ENCODE results near the gene OLFM1. TPM values are rescaled to one million over a fixed set of nuclear protein-coding genes. Genes with fewer than 3 reads are reported as not detected.

Gene OLFM1
- total and polyA plus RNA-seq, 7 experiments from 2014 or later: 0.19 to 2.1 (median 0.87) TPM; not detected in 3

GRCh38 chr9:135080286-135081263, 6.9 kb upstream of the OLFM1 start:
- no peaks in the 10 kb centered on the region for H3K9me3 ChIP-seq (ENCODE audit: control insufficient read depth in 2 of 3, low read length in 3 of 3)

GRCh38 chr9:135081264-135081660, 6.2 kb upstream of the OLFM1 start:
- H3K4me3 ChIP-seq (ENCODE audit: low read length): no peak overlapping the region
- no peaks in the 10 kb centered on the region for H3K27me3 ChIP-seq (ENCODE audit: control insufficient read depth in 2 of 2, insufficient read depth in 2 of 2, low read length in 2 of 2)
- Mint-ChIP-seq H3K36me3 (peaks cover 0 to 3% (median 0%) of the 10 kb centered on the region in 5 donors), H3K9me3 (peaks cover 0 to 4% (median 0%) of the 10 kb centered on the region in 11 donors), H3K4me3 (no peak overlapping the region), H3K4me1 (peaks cover 0 to 8% (median 5%) of the 10 kb centered on the region in 7 donors), H3K27ac (no peak overlapping the region), H3K27me3 (peaks cover 18 to 66% (median 33%) of the 10 kb centered on the region in 5 donors)
- no peak overlapping the region for H3K27ac ChIP-seq (ENCODE audit: low read depth, low read length)
- H3K9me3 ChIP-seq (ENCODE audit: control insufficient read depth in 2 of 3, low read length in 3 of 3): no peaks in the 10 kb centered on the region
- no peaks in the 10 kb centered on the region for H3K36me3 ChIP-seq (ENCODE audit: control insufficient read depth in 2 of 3, insufficient read depth in 3 of 3, low read length in 3 of 3)
- intact Hi-C loops (cut with micrococcal nuclease): no loop called here
- CTCF ChIA-PET: no interaction called here
- POLR2A ChIA-PET: no interaction called here
- no peaks in the 10 kb centered on the region for H3K4me1 ChIP-seq (ENCODE audit: control insufficient read depth in 2 of 2, insufficient read depth in 2 of 2, low read length in 2 of 2)
- ATAC-seq (no peak), DNase-seq (no peak)

More at GRCh38 chr9:135080286-135081263, 6.9 kb upstream of the OLFM1 start:
- Histone ChIP-seq H3K27ac (ENCODE audit: low read depth, low read length) (no peak overlapping the region), H3K4me1 (ENCODE audit: control insufficient read depth in 2 of 2, insufficient read depth in 2 of 2, low read length in 2 of 2) (no peaks in the 10 kb centered on the region), H3K27me3 (ENCODE audit: control insufficient read depth in 2 of 2, insufficient read depth in 2 of 2, low read length in 2 of 2) (no peaks in the 10 kb centered on the region), H3K36me3 (ENCODE audit: control insufficient read depth in 2 of 3, insufficient read depth in 3 of 3, low read length in 3 of 3) (no peaks in the 10 kb centered on the region), H3K4me3 (ENCODE audit: low read length) (no peak overlapping the region)
- CTCF ChIA-PET: no interaction called here
- no peak overlapping the region for H3K27ac Mint-ChIP-seq
- ATAC-seq (no peak), DNase-seq (no peak)
- H3K36me3 Mint-ChIP-seq: no peaks in the 10 kb centered on the region
- intact Hi-C loops (cut with micrococcal nuclease): no loop called here
- POLR2A ChIA-PET: no interaction called here
- peaks cover 16 to 63% (median 29%) of the 10 kb centered on the region in 5 donors for H3K27me3 Mint-ChIP-seq
- no peak overlapping the region for H3K4me3 Mint-ChIP-seq
- peaks cover 0 to 1% (median 0%) of the 10 kb centered on the region in 7 donors for H3K4me1 Mint-ChIP-seq
- H3K9me3 Mint-ChIP-seq: peaks cover 0 to 4% (median 0%) of the 10 kb centered on the region in 11 donors

- Mint-ChIP-seq H3K4me3 (no peak overlapping the region), H3K9me3 (peaks cover 0 to 4% (median 0%) of the 10 kb centered on the region in 11 donors), H3K36me3 (peaks cover 0 to 3% (median 0%) of the 10 kb centered on the region in 5 donors), H3K27me3 (peaks cover 18 to 65% (median 32%) of the 10 kb centered on the region in 5 donors), H3K4me1 (peaks cover 0 to 10% (median 6%) of the 10 kb centered on the region in 7 donors), H3K27ac (no peak overlapping the region)
- Histone ChIP-seq H3K27ac (ENCODE audit: low read depth, low read length) (no peak overlapping the region), H3K4me1 (ENCODE audit: control insufficient read depth in 2 of 2, insufficient read depth in 2 of 2, low read length in 2 of 2) (no peaks in the 10 kb centered on the region), H3K4me3 (ENCODE audit: low read length) (no peak overlapping the region), H3K27me3 (ENCODE audit: control insufficient read depth in 2 of 2, insufficient read depth in 2 of 2, low read length in 2 of 2) (no peaks in the 10 kb centered on the region), H3K9me3 (ENCODE audit: control insufficient read depth in 2 of 3, low read length in 3 of 3) (no peaks in the 10 kb centered on the region), H3K36me3 (ENCODE audit: control insufficient read depth in 2 of 3, insufficient read depth in 3 of 3, low read length in 3 of 3) (no peaks in the 10 kb centered on the region)
- no peak for DNase-seq
- ATAC-seq: no peak
- POLR2A ChIA-PET: no interaction called here
- CTCF ChIA-PET: no interaction called here
- intact Hi-C loops (cut with micrococcal nuclease): no loop called here
Observed at GRCh38 chr9:135081731-135082130, 5.7 kb upstream of the OLFM1 start.

GRCh38 chr9:135082536-135082935, 4.9 kb upstream of the OLFM1 start:
- H3K4me3 ChIP-seq (ENCODE audit: low read length): no peak overlapping the region
- no peaks in the 10 kb centered on the region for H3K27me3 ChIP-seq (ENCODE audit: control insufficient read depth in 2 of 2, insufficient read depth in 2 of 2, low read length in 2 of 2)
- intact Hi-C loops (cut with micrococcal nuclease): no loop called here
- Mint-ChIP-seq H3K9me3 (peaks cover 0 to 4% (median 0%) of the 10 kb centered on the region in 11 donors), H3K27ac (no peak overlapping the region), H3K4me3 (no peak overlapping the region), H3K27me3 (peaks cover 20 to 57% (median 24%) of the 10 kb centered on the region in 5 donors), H3K4me1 (peaks cover 0 to 10% (median 6%) of the 10 kb centered on the region in 7 donors), H3K36me3 (peaks cover 0 to 3% (median 0%) of the 10 kb centered on the region in 5 donors)
- H3K4me1 ChIP-seq (ENCODE audit: control insufficient read depth in 2 of 2, insufficient read depth in 2 of 2, low read length in 2 of 2): no peaks in the 10 kb centered on the region
- H3K36me3 ChIP-seq (ENCODE audit: control insufficient read depth in 2 of 3, insufficient read depth in 3 of 3, low read length in 3 of 3): no peaks in the 10 kb centered on the region
- CTCF ChIA-PET: no interaction called here
- no peak for DNase-seq
- POLR2A ChIA-PET: no interaction called here
- H3K9me3 ChIP-seq (ENCODE audit: control insufficient read depth in 2 of 3, low read length in 3 of 3): no peaks in the 10 kb centered on the region
- no peak overlapping the region for H3K27ac ChIP-seq (ENCODE audit: low read depth, low read length)
- no peak for ATAC-seq

DNA sequence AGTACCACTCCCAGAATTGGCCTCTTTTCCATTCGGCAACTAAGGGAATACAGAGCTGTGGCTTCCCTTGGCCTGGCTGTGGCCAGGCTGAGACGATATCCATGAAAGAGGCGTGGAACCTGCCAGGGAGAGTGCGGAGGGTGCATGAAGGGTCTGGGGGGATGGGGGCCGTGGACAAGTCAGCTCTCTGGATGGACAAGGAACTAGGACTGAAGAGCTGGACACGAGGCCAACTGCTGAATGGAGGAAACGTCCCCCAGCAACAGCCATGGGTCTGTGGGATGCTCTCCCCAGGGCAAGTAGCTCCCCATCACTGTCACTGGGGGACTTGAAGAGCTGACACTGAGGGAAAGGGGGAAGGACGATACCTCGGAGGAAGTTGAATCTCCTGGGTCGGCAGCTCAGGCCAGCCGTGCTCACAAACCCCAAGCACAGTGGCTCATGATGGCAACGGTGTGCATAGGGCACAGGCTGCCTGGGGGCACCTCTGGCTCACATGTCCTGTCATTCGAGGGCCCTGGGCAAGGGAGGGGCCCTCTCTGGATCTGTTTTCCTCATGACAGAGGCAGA, 4.1 kb upstream of the OLFM1 start:
- Histone ChIP-seq H3K4me3 (ENCODE audit: low read length) (no peak overlapping the region), H3K27me3 (ENCODE audit: control insufficient read depth in 2 of 2, insufficient read depth in 2 of 2, low read length in 2 of 2) (no peaks in the 10 kb centered on the region), H3K9me3 (ENCODE audit: control insufficient read depth in 2 of 3, low read length in 3 of 3) (no peaks in the 10 kb centered on the region), H3K4me1 (ENCODE audit: control insufficient read depth in 2 of 2, insufficient read depth in 2 of 2, low read length in 2 of 2) (no peaks in the 10 kb centered on the region), H3K27ac (ENCODE audit: low read depth, low read length) (no peak overlapping the region), H3K36me3 (ENCODE audit: control insufficient read depth in 2 of 3, insufficient read depth in 3 of 3, low read length in 3 of 3) (no peaks in the 10 kb centered on the region)
- no peak for ATAC-seq
- Mint-ChIP-seq H3K9me3 (peaks cover 0 to 4% (median 0%) of the 10 kb centered on the region in 11 donors), H3K27me3 (peaks cover 19 to 49% (median 22%) of the 10 kb centered on the region in 5 donors), H3K27ac (no peak overlapping the region), H3K36me3 (peaks cover 0 to 3% (median 0%) of the 10 kb centered on the region in 5 donors), H3K4me1 (peaks cover 0 to 10% (median 6%) of the 10 kb centered on the region in 7 donors), H3K4me3 (no peak overlapping the region)
- no peak for DNase-seq
- intact Hi-C loops (cut with micrococcal nuclease): no loop called here
- ChIA-PET POLR2A (no interaction called here), CTCF (no interaction called here)

DNA sequence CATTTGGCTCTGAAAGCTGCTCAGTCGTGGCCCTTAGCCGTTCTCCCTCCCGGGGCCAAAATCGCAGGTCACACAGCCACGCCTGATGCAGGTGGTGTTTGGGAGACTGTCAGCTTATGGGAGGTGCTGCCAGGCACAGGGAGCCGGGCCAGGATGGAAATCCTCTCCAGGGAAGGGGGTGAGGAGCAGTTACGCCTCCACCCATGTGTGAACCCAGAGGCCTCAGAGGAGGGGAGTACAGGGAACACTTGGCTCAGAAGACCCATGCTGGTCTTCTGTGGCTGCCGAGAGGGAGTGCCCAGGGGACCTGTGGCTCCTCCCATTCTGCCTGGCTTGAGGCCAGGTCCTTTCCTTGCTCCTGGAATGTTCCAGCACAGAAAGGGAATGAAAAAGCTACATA, 3.6 kb upstream of the OLFM1 start:
- H3K9me3 ChIP-seq (ENCODE audit: control insufficient read depth in 2 of 3, low read length in 3 of 3): no peaks in the 10 kb centered on the region
- Mint-ChIP-seq H3K4me1 (peaks cover 0 to 10% (median 6%) of the 10 kb centered on the region in 7 donors), H3K27me3 (peaks cover 21 to 48% (median 22%) of the 10 kb centered on the region in 5 donors), H3K4me3 (no peak overlapping the region), H3K36me3 (peaks cover 0 to 3% (median 0%) of the 10 kb centered on the region in 5 donors), H3K9me3 (peaks cover 0 to 4% (median 0%) of the 10 kb centered on the region in 11 donors), H3K27ac (no peak overlapping the region)
- no peaks in the 10 kb centered on the region for H3K4me1 ChIP-seq (ENCODE audit: control insufficient read depth in 2 of 2, insufficient read depth in 2 of 2, low read length in 2 of 2)
- ChIA-PET POLR2A (no interaction called here), CTCF (no interaction called here)
- no peak overlapping the region for H3K4me3 ChIP-seq (ENCODE audit: low read length)
- DNase-seq (no peak), ATAC-seq (no peak)
- H3K27me3 ChIP-seq (ENCODE audit: control insufficient read depth in 2 of 2, insufficient read depth in 2 of 2, low read length in 2 of 2): no peaks in the 10 kb centered on the region
- no peaks in the 10 kb centered on the region for H3K36me3 ChIP-seq (ENCODE audit: control insufficient read depth in 2 of 3, insufficient read depth in 3 of 3, low read length in 3 of 3)
- intact Hi-C loops (cut with micrococcal nuclease): no loop called here
- H3K27ac ChIP-seq (ENCODE audit: low read depth, low read length): no peak overlapping the region

Measured in naive thymus-derived CD4-positive, alpha-beta T cell (primary cell).